HEK293T (cell line): ENCODE measurements around the gene TMEM174.

Experiments used
- ARNT ChIP-seq: fragments of 450-650 bp; IDR thresholded peaks from 2 replicates; pipeline ENCODE4 v1.6.1; 2017; ENCODE audit warnings: mild to moderate bottlenecking
- BHLHE40 ChIP-seq: fragments of 450-650 bp; IDR thresholded peaks from 2 replicates; pipeline ENCODE4 v1.6.1; 2016; ENCODE audit warnings: mild to moderate bottlenecking, moderate library complexity, borderline replicate concordance
- CTBP1 ChIP-seq: fragments of 450-650 bp; IDR thresholded peaks from 2 replicates; pipeline ENCODE4 v1.6.1; 2016; ENCODE audit warnings: borderline replicate concordance
- ELF4 ChIP-seq: fragments of 450-650 bp; IDR thresholded peaks from 2 replicates; pipeline ENCODE4 v1.6.1; 2017; ENCODE audit warnings: antibody characterized with exemption
- FOXK2 ChIP-seq: fragments of 450-650 bp; IDR thresholded peaks from 2 replicates; pipeline ENCODE4 v1.6.1; 2016; ENCODE audit warnings: mild to moderate bottlenecking
- FOXM1 ChIP-seq: fragments of 450-650 bp; IDR thresholded peaks from 2 replicates; pipeline ENCODE4 v1.6.1; 2017; ENCODE audit warnings: mild to moderate bottlenecking, borderline replicate concordance
- HDGF ChIP-seq: fragments of 450-650 bp; IDR thresholded peaks from 2 replicates; pipeline ENCODE4 v1.6.1; 2017; ENCODE audit warnings: antibody characterized with exemption, borderline replicate concordance
- NFRKB ChIP-seq: fragments of 450-650 bp; IDR thresholded peaks from 2 replicates; pipeline ENCODE4 v1.6.1; 2016; ENCODE audit warnings: mild to moderate bottlenecking, moderate library complexity
- SP1 ChIP-seq: fragments of 450-650 bp; IDR thresholded peaks from 2 replicates; pipeline ENCODE4 v1.6.1; 2017
- SUZ12 ChIP-seq: fragments of 450-650 bp; IDR thresholded peaks from 2 replicates; pipeline ENCODE4 v1.6.1; 2016; ENCODE audit warnings: mild to moderate bottlenecking
- TARDBP ChIP-seq: fragments of 450-650 bp; IDR thresholded peaks from 2 replicates; pipeline ENCODE4 v1.6.1; 2016
- ZNF384 ChIP-seq: fragments of 450-650 bp; IDR thresholded peaks from 2 replicates; pipeline ENCODE4 v1.6.1; 2016
- TF ChIP-seq, protein P1 (sequence below): fragments of 450-650 bp; IDR thresholded peaks from 2 replicates; pipeline ENCODE4 v1.6.1; 2016

DNA sequence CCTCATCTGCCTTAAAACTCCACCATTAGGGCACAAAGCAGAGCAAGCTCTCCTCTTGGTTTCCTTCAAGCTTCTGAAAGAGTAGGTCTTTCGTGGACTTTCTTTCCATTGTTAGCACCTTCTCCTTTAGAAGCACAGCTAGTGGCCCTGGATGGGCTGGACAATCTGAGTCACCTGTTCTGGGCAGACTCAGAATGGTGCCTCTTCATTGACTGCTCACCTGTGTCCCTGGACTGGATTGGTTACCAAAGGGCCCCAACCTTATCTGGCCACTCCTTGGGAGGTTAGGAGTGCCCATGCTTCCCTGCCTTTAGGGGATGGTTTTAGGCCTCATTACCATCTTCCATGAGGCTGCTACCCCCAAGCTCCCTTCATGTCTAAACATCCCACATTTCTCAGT lies 23.2 kb downstream of the TMEM174 start:
- TF ChIP-seq ARNT (no peak), SP1 (no peak), ELF4 (no peak), BHLHE40 (no peak), HDGF (no peak), FOXM1 (no peak), ZNF384 (no peak), SUZ12 (no peak), NFRKB (no peak), FOXK2 (no peak), CTBP1 (no peak), TARDBP (no peak)
- TF ChIP-seq, protein P1, sequence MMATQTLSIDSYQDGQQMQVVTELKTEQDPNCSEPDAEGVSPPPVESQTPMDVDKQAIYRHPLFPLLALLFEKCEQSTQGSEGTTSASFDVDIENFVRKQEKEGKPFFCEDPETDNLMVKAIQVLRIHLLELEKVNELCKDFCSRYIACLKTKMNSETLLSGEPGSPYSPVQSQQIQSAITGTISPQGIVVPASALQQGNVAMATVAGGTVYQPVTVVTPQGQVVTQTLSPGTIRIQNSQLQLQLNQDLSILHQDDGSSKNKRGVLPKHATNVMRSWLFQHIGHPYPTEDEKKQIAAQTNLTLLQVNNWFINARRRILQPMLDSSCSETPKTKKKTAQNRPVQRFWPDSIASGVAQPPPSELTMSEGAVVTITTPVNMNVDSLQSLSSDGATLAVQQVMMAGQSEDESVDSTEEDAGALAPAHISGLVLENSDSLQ = no peak
